Measurements from ENCODE around the gene SYCE1.

The SYCE1 gene

DNA sequence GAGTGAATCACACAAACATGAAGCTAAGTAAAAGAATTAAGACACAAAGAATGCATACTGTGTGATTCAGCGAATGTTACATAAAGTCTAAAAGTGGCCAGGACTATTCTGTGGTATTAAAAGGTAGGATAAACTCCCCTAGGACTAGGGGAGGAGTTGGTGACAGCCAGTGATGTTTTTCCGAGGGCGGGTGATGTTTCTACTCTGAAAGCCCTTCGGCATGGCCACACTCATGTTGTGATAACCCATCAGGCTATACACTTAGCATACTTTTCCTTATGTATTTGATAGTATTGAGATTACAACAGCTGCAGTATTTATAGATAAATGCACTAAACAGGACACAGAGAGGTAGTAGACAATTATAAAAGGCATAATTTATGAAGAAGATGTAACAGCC, 54.0 kb downstream of the SYCE1 start:
- no peak for DNase-seq

DNA sequence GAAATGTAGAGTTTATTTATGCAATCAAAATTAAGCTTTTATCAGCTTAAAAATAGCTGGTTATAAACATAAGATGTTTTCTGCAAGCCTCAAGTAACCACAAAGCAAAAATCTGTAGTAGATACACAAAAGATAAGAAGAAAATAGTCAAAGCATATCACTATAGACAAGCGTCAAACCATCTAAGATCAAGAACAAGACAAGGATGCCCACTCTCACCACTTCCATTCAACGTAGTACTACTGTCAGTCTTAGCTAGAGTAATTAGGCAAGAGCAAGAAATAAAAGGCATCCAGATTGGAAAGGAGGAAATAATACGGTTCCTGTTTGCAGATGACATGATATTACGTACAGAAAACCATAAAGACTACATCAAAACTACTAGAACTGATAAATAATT, 55.7 kb downstream of the SYCE1 start:
- no peak for DNase-seq
